Keratinocyte (primary cell): ENCODE results near the gene REN.

Experiments
- CTCF ChIP-seq, 3 experiments: IDR thresholded peaks in 1 of 3; conservative IDR thresholded peaks in 1 of 3; optimal IDR thresholded peaks in 1 of 3; 2 replicates in 2 of 3; 3 replicates in 1 of 3; pipeline versions ENCODE3 to v1.5.1; 2011; ENCODE audit warnings: low read length in 3 of 3, mild to moderate bottlenecking in 3 of 3, moderate library complexity in 2 of 3, control low read depth in 1 of 3, inconsistent platforms in 1 of 3; ENCODE audit not compliant: insufficient read depth in 2 of 3; ENCODE audit errors: extremely low read depth in 1 of 3
- EZH2 ChIP-seq: IDR thresholded peaks from one replicate; pipeline ENCODE4 v1.6.1; 2012; ENCODE audit warnings: inconsistent platforms, mild to moderate bottlenecking, low read length, moderate library complexity

- TF ChIP-seq CTCF (optimal IDR thresholded peaks at IDR 0.05 in 1 of 3, IDR thresholded peaks at IDR 0.05 in 1 of 3, conservative IDR thresholded peaks at IDR 0.05 in 1 of 3; ENCODE audit: extremely low read depth in 1 of 3, insufficient read depth in 2 of 3, low read length in 3 of 3) (no peak), EZH2 (no peak)
Measured at GRCh38 chr1:204132718-204133117, 33.4 kb downstream of the REN start.
